GM23338 (cell line): Measurements from ENCODE around the gene LGALS12. TPM values are rescaled to one million over a fixed set of nuclear protein-coding genes. Genes with fewer than 3 reads are reported as not detected.

Source experiments
- EZH2 ChIP-seq: fragments of 200-600 bp; sonication (generic); IDR thresholded peaks from one replicate; pipeline ENCODE4 v1.8.0; 2017; ENCODE audit warnings: antibody characterized with exemption, mild to moderate bottlenecking, low read depth; ENCODE audit not compliant: unreplicated experiment
- EZH2phosphoT487 ChIP-seq: fragments of 200-600 bp; sonication (generic); IDR thresholded peaks from one replicate; pipeline ENCODE4 v1.8.1; 2018; ENCODE audit warnings: antibody characterized with exemption; ENCODE audit not compliant: unreplicated experiment
- JUNB ChIP-seq: IDR thresholded peaks from one replicate; pipeline ENCODE4 v1.6.1; 2016; ENCODE audit warnings: antibody characterized with exemption; ENCODE audit not compliant: unreplicated experiment
- POLR2AphosphoS5 ChIP-seq: IDR thresholded peaks from 2 replicates; pipeline ENCODE4 v1.6.1; 2016; ENCODE audit warnings: antibody characterized with exemption, low read depth
- REST ChIP-seq: IDR thresholded peaks from one replicate; pipeline ENCODE4 v1.6.1; 2018; ENCODE audit warnings: antibody characterized with exemption; ENCODE audit not compliant: unreplicated experiment
- STAT1 ChIP-seq: IDR thresholded peaks from one replicate; pipeline ENCODE4 v1.6.1; 2016; ENCODE audit warnings: antibody characterized with exemption; ENCODE audit not compliant: unreplicated experiment
- ZNF114 ChIP-seq: fragments of 250-450 bp; sonication (Bioruptor Pico); IDR thresholded peaks from 2 replicates; pipeline ENCODE4 v1.5.0; 2020; ENCODE audit warnings: mild to moderate bottlenecking, moderate library complexity
- ZNF331 ChIP-seq: fragments of 250-450 bp; sonication (Bioruptor Pico); IDR thresholded peaks from 2 replicates; pipeline ENCODE4 v1.5.0; 2020; ENCODE audit warnings: low read depth, mild to moderate bottlenecking, moderate library complexity
- polyA plus RNA-seq: library from polyadenylated mRNA; unstranded; fragments of >200 nt; fragmentation: Nextera tagmentation; extraction: Ambion mirVana; gene quantifications from 2 replicates; pipeline ENCODE4 v1.2.1, GENCODE V29; 2016
- total RNA-seq: library from RNA; depleted of rRNA; stranded (reverse); fragments of >200 nt; shearing (Covaris generic); gene quantifications from 2 replicates; pipeline ENCODE4 v1.2.3, GENCODE V29; 2014; rRNA removed

LGALS12 gene
- total and polyA plus RNA-seq, 2 experiments from 2014 or later, result 0.94 to 1.2 TPM

DNA sequence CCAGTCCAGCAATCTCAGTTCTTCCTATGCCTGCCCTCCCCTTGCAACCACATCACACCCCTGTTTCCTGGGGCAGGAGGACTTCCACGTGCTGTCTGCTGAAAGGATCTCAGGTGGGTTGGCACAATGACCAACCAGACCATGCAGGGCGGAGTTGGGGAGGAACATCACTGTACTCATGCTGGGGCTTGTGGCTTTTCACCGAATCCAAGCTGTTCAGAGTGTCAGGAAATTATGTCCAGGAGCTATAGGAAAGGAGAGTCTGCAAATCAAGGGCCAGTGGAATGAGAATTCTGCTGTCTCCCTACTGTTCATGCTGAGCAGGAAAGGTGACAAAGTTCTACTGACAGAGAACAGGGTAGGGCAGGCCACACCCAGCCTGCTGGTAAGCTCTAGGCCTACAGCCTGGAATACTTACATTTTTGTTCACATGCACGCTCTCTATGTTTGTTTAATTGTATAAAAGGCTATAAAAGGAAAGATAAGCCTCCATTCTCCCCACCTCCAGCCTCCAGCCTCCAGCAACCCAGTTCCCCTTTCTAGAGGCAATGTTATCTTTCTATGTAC, 59.0 kb downstream of the LGALS12 start (continued):
- TF ChIP-seq REST (no peak), STAT1 (no peak), EZH2 (no peak), POLR2AphosphoS5 (no peak), JUNB (no peak), ZNF114 (CRISPR knock-in tag) (no peak), ZNF331 (CRISPR knock-in tag) (no peak), EZH2phosphoT487 (no peak)

Other genes starting within 250 kb of the LGALS12 start
- not detected in 2 replicates for gene SLC22A9, start 136.3 kb upstream of the LGALS12 start, total RNA-seq
- gene SLC22A9, start 136.3 kb upstream of the LGALS12 start, polyA plus RNA-seq, result not detected in 2 replicates
- 10.4 and 11.6 TPM in 2 replicates for gene PLAAT5, start 14.9 kb upstream of the LGALS12 start, total RNA-seq
- 7.5 and 7.7 TPM in 2 replicates for gene PLAAT5, start 14.9 kb upstream of the LGALS12 start, polyA plus RNA-seq
- 0.69 and 3.3 TPM in 2 replicates for gene PLAAT4, start 30.7 kb downstream of the LGALS12 start, total RNA-seq
- 4.6 and 5.0 TPM in 2 replicates for gene PLAAT4, start 30.7 kb downstream of the LGALS12 start, polyA plus RNA-seq
- 0.66 TPM in 1 of 2 replicates, not detected in the other for gene PLAAT2, start 57.3 kb downstream of the LGALS12 start, total RNA-seq
- 0.42 and 0.78 TPM in 2 replicates for gene PLAAT2, start 57.3 kb downstream of the LGALS12 start, polyA plus RNA-seq
- gene PLAAT3, start 108.3 kb downstream of the LGALS12 start, total RNA-seq, result 61.1 and 63.2 TPM in 2 replicates
- 239 and 262 TPM in 2 replicates for gene PLAAT3, start 108.3 kb downstream of the LGALS12 start, polyA plus RNA-seq
- 20.4 and 24.4 TPM in 2 replicates for gene ATL3, start 165.3 kb downstream of the LGALS12 start, total RNA-seq
- gene ATL3, start 165.3 kb downstream of the LGALS12 start, polyA plus RNA-seq, result 5.2 and 6.8 TPM in 2 replicates
- 150 and 162 TPM in 2 replicates for gene RTN3, start 175.4 kb downstream of the LGALS12 start, total RNA-seq
- 129 and 138 TPM in 2 replicates for gene RTN3, start 175.4 kb downstream of the LGALS12 start, polyA plus RNA-seq